HG02642 (cell line): Measurements from ENCODE around the gene ULK4.
"Not testable (repeated sequence)": the region's sequence is repeated elsewhere in the genome, so short reads cannot be mapped to it uniquely, and the experiment has no call there.

ENCODE experiments used
- ATAC-seq: cut with Tn5 transposase; IDR thresholded peaks from one replicate; pipeline ENCODE4 v1.9.1; 2021; ENCODE audit warnings: mild to moderate bottlenecking; ENCODE audit not compliant: unreplicated experiment, poor library complexity

The ULK4 gene

GRCh38 chr3:41295740-41296139 lies 666.2 kb downstream of the ULK4 start:
- ATAC-seq, result no peak

GRCh38 chr3:41293169-41293681 lies 668.7 kb downstream of the ULK4 start:
- ATAC-seq, result no peak

- ATAC-seq, result no peak
These were observed 671.2 kb downstream of the ULK4 start for GRCh38 chr3:41290736-41291135.

GRCh38 chr3:41290306-41290705 lies 671.6 kb downstream of the ULK4 start:
- ATAC-seq, result no peak

- ATAC-seq, result no peak
These were observed 673.1 kb downstream of the ULK4 start for GRCh38 chr3:41288785-41289184.

- no peak for ATAC-seq
These were observed 675.6 kb downstream of the ULK4 start for GRCh38 chr3:41286305-41286704.

- not testable (repeated sequence) for ATAC-seq
These were observed 677.0 kb downstream of the ULK4 start for GRCh38 chr3:41284934-41285333.

GRCh38 chr3:41277790-41278465 lies 684.0 kb downstream of the ULK4 start:
- no peak for ATAC-seq

GRCh38 chr3:41276191-41276590 lies 685.7 kb downstream of the ULK4 start:
- no peak for ATAC-seq

GRCh38 chr3:41274944-41275668 lies 686.8 kb downstream of the ULK4 start:
- no peak for ATAC-seq

GRCh38 chr3:41272667-41273066 lies 689.2 kb downstream of the ULK4 start:
- ATAC-seq, result no peak

GRCh38 chr3:41267975-41268640 lies 693.8 kb downstream of the ULK4 start:
- no peak for ATAC-seq

- ATAC-seq, result no peak
These were observed 696.1 kb downstream of the ULK4 start for GRCh38 chr3:41265823-41266273.

GRCh38 chr3:41265011-41265545 lies 696.8 kb downstream of the ULK4 start:
- ATAC-seq, result no peak

- no peak for ATAC-seq
These were observed 701.8 kb downstream of the ULK4 start for GRCh38 chr3:41260063-41260450.

GRCh38 chr3:41259449-41260062 lies 702.3 kb downstream of the ULK4 start:
- ATAC-seq, result no peak

GRCh38 chr3:41258239-41258800 lies 703.6 kb downstream of the ULK4 start:
- no peak for ATAC-seq

GRCh38 chr3:41251593-41251992 lies 710.3 kb downstream of the ULK4 start:
- no peak for ATAC-seq

GRCh38 chr3:41250825-41251224 lies 711.1 kb downstream of the ULK4 start:
- ATAC-seq, result no peak

GRCh38 chr3:41249318-41249717 lies 712.6 kb downstream of the ULK4 start:
- ATAC-seq, result no peak
